Activated naive CD4-positive, alpha-beta T cell treated with anti-CD3 and anti-CD28 coated beads for 36 hours (primary cell): Measurements from ENCODE around the gene CCDC178. TPM values are rescaled to one million over a fixed set of nuclear protein-coding genes. Genes with fewer than 3 reads are reported as not detected.

Experiments
- CTCF ChIA-PET: fragments of 350-600 bp; sonication (Branson Sonifier 250); formaldehyde crosslinking; loops from one replicate; lab custom pipeline; 2021; ENCODE audit warnings: antibody characterized with exemption; lab: Charles Lee
- DNase-seq: peaks from one replicate; pipeline ENCODE4 v3.0.0-alpha.2; 2020
- H3K27ac Mint-ChIP-seq: one replicate; pipeline ENCODE4 v1.8.0; 2021; ENCODE audit warnings: mild to moderate bottlenecking, mixed read lengths
- H3K27me3 Mint-ChIP-seq: one replicate; pipeline ENCODE4 v1.8.0; 2021; ENCODE audit warnings: low read depth, mixed read lengths
- H3K36me3 Mint-ChIP-seq: one replicate; pipeline ENCODE4 v1.8.0; 2021; ENCODE audit warnings: low read depth, mixed read lengths
- H3K4me1 Mint-ChIP-seq: one replicate; pipeline ENCODE4 v1.8.0; 2021; ENCODE audit warnings: low read depth, mixed read lengths
- H3K4me3 Mint-ChIP-seq: one replicate; pipeline ENCODE4 v1.8.0; 2021; ENCODE audit warnings: mild to moderate bottlenecking, moderate library complexity, mixed read lengths
- H3K9me3 Mint-ChIP-seq: one replicate; pipeline ENCODE4 v1.8.0; 2021; ENCODE audit warnings: mixed read lengths
- intact Hi-C: fragments of 100-400 bp; cut with micrococcal nuclease; formaldehyde crosslinking; loops from one replicate; pipeline ENCODE4 v1.15.1; 2023
- total RNA-seq, 2 experiments: library from RNA; stranded (reverse); gene quantifications; one replicate each; pipeline ENCODE4 v1.2.3, GENCODE V29; 2021

The CCDC178 gene
- total RNA-seq, 2 experiments from 2014 or later = not detected

DNA sequence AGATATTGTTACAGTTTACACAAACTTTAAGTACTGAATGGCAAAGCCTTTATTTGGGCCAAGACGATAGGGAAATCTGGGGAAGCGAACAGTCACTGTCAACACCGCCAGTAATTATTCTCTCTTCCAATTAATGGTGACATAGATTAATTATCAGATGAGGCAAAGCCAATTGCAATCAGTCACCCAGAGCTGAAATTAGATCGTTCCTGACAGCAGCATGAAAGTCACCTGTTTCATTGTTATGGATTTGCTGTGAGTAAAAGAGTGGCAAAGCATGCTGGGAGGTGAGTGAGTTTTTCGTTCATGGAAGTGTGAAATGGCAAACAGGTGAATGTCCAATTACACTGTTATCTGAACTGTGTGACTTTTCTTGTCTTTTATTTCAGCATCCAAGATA is 502.9 kb downstream of the CCDC178 start:
- Mint-ChIP-seq H3K27me3 (no peaks in the 10 kb centered on the region), H3K9me3 (no peaks in the 10 kb centered on the region), H3K4me3 (no peak overlapping the region), H3K4me1 (no peaks in the 10 kb centered on the region), H3K36me3 (no peaks in the 10 kb centered on the region), H3K27ac (no peak overlapping the region)
- intact Hi-C loops = no loop called here
- CTCF ChIA-PET = no interaction called here
- DNase-seq = no peak

DNA sequence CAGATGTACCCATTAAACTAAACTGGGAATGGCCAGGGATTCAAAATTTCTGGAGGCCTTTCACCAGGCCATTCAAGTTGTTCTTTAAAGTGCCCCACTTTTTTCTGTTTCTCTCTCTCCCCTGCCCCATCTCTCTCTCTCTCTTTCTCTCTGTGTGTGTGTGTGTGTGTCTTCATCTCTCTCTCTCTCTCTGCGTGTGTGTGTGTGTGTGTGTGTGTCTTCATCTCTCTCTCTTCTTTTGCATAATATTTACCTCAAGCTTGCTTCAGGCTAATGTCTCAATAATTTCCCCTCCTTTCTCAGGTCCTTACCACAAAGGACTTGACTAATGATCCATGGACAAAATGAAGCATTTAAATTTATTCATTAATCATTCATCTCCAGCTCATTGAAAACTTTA is 503.5 kb downstream of the CCDC178 start:
- H3K27ac Mint-ChIP-seq = no peak overlapping the region
- intact Hi-C loops = no loop called here
- no peaks in the 10 kb centered on the region for H3K9me3 Mint-ChIP-seq
- no peaks in the 10 kb centered on the region for H3K4me1 Mint-ChIP-seq
- no peaks in the 10 kb centered on the region for H3K36me3 Mint-ChIP-seq
- CTCF ChIA-PET = no interaction called here
- H3K4me3 Mint-ChIP-seq = no peak overlapping the region
- DNase-seq = no peak
- H3K27me3 Mint-ChIP-seq = no peaks in the 10 kb centered on the region

DNA sequence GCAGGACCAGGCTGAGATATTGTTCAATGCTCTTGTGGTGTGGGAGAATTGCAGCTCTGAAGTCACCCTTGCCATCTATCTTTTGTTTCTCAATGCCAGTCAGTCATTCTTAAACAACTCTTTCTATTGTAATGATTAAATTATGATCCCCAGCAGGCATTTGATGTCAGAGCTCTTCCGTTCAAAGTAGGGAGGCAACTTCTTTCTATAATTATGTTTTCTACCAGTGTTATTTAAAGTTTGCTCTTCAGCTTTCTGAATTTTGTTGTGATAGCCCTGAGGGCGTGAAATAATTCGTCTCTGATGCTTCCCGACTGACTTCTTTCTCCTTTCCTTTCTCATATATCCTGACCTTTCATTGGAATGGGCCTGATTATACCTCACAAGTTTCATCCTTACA is 506.3 kb downstream of the CCDC178 start:
- Mint-ChIP-seq H3K4me3 (no peak overlapping the region), H3K4me1 (no peaks in the 10 kb centered on the region), H3K27me3 (no peaks in the 10 kb centered on the region), H3K9me3 (no peaks in the 10 kb centered on the region), H3K36me3 (no peaks in the 10 kb centered on the region), H3K27ac (no peak overlapping the region)
- intact Hi-C loops = no loop called here
- no peak for DNase-seq
- CTCF ChIA-PET = no interaction called here

DNA sequence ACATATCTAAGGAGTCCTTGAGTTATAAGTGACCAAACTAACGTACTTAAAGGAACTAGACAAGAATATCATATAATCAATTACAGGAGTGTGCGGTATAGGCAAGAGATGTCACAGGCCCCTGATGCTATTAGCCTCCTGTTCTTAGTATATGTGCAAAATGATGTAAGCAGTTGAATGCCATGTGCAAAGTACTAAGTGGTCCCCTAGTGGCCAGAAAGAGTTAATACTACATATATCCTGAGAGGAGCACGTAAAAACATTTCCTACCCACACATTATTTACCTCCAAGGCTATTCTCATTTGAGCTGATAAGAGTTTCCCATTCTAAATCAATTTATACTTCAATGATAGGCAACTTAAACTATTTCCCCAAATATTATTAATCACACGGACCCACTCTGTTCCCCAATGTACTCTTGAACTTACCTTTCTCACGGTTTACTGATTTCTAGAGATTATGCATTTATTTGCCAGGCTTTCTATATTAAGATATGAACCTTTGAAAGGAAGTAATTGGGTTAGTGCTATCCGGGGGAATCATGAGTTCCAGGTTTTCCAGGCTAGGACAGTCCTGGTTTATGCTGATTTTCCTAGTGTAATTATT is 509.7 kb downstream of the CCDC178 start:
- H3K4me1 Mint-ChIP-seq = no peaks in the 10 kb centered on the region

DNA sequence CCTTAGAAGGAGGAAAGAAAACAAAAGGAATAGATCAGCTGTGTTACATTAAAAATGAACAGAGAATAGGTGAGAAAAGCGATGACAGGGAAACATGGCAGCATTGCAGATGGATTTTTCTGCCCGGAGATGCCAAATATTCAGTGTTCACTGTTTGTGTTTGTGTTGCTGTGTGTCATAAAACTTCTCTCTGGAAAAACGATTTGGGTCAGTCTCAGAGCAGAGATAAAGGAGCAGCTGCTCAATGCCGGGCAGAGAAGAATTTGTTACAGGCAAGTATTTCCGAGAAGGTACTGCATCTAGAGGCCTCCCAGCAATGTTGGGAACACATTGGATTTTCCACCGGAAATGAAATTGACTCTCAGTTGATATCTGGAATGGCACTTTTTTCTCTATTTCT is 511.3 kb downstream of the CCDC178 start:
- no peaks in the 10 kb centered on the region for H3K4me1 Mint-ChIP-seq
- no peaks in the 10 kb centered on the region for H3K9me3 Mint-ChIP-seq
- DNase-seq = no peak
- no peaks in the 10 kb centered on the region for H3K27me3 Mint-ChIP-seq
- no peak overlapping the region for H3K27ac Mint-ChIP-seq
- intact Hi-C loops = no loop called here
- H3K36me3 Mint-ChIP-seq = no peaks in the 10 kb centered on the region
- H3K4me3 Mint-ChIP-seq = no peak overlapping the region
- CTCF ChIA-PET = interaction anchor here (0.6 to 0.7 kb wide), 2 partner anchors 25 to 28 kb away, joined by 3 read pairs; no protein-coding TSS in a partner anchor

More for the DNA sequence above, 509.7 kb downstream of the CCDC178 start:
- DNase-seq = no peak
- H3K27ac Mint-ChIP-seq = no peak overlapping the region
- CTCF ChIA-PET = no interaction called here
- intact Hi-C loops = loop anchor here (1.0 kb wide), 1 partner anchor 216 kb away; no protein-coding TSS in a partner anchor
- no peaks in the 10 kb centered on the region for H3K36me3 Mint-ChIP-seq
- no peak overlapping the region for H3K4me3 Mint-ChIP-seq
- no peaks in the 10 kb centered on the region for H3K27me3 Mint-ChIP-seq
- H3K9me3 Mint-ChIP-seq = no peaks in the 10 kb centered on the region

DNA sequence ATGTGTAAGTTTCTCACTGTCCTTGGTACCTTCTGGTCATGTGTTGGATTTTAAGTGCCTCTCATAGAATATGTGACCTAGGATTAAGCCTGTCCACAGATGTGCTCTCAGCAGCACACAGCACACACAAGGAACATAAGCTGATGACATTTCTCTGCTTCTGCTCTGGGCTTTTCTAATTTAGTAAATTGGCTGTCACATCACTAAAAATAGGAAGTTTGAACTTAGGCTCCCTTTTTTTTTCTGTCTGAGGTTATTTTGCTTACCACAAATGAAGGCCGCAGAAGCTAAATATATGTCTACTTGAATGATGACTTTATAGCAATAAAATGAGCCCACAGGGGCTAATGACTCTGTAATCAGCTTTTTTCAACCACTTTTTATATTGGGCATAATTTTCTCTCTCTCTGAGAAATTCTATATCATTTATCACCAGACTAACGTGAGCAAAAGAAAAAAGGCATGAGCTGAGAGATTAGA is 517.5 kb downstream of the CCDC178 start:
- CTCF ChIA-PET = no interaction called here
- H3K4me1 Mint-ChIP-seq = no peaks in the 10 kb centered on the region
- no peak overlapping the region for H3K4me3 Mint-ChIP-seq
- H3K27ac Mint-ChIP-seq = no peak overlapping the region
- no peak for DNase-seq
- no peaks in the 10 kb centered on the region for H3K27me3 Mint-ChIP-seq
- H3K9me3 Mint-ChIP-seq = no peaks in the 10 kb centered on the region
- H3K36me3 Mint-ChIP-seq = no peaks in the 10 kb centered on the region
- intact Hi-C loops = no loop called here

DNA sequence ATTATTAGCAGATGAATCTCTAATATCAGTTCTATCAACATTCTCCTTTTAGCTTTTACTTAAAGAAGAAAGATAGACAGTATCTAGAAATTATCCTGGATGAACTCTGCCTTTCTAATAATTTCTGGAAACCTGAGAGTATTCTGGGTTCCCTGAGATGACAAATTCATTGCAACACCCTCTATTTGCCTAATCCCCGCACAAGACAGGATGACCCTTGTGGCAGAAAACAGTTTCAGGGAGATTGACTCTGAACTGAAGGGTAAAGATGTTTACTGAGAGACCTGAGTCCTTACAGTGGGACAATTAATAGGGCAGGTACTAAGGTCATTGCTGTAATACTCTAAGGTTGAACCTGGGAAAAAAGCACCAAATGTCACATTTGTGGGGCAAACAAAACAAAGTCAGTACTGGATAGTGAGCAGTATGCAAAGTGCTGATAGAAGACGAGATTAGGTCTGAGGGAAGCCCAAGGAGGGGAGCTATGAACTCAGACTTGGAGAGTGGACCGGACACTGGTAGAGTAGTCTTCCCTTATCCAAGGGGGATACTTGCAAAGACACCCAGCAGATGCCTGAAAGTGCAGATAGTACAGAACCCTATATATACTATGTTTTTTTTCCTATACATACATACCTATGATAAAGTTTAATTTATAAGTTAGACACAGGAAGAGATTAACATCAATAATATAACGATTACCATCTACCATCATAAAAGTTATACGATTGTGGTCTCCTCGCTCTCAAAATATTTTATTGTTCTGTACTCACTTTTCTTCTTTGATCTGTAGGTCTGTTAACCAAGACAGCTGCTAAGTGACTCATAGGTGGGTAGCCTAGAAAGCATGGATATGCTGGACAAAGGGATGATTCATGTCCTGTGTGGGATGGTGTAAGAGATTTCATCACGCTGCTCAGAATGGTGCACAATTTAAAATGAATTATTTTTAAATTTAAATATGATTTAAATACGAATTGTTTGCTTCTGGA is 519.4 kb downstream of the CCDC178 start:
- H3K27me3 Mint-ChIP-seq = peaks cover 1% of the 10 kb centered on the region
- no peak overlapping the region for H3K27ac Mint-ChIP-seq
- H3K4me3 Mint-ChIP-seq = no peak overlapping the region
- no peak for DNase-seq
- H3K36me3 Mint-ChIP-seq = no peaks in the 10 kb centered on the region
- intact Hi-C loops = loop anchor here (1.0 kb wide), 1 partner anchor 207 kb away; no protein-coding TSS in a partner anchor
- H3K4me1 Mint-ChIP-seq = no peaks in the 10 kb centered on the region
- no peaks in the 10 kb centered on the region for H3K9me3 Mint-ChIP-seq
- CTCF ChIA-PET = no interaction called here

DNA sequence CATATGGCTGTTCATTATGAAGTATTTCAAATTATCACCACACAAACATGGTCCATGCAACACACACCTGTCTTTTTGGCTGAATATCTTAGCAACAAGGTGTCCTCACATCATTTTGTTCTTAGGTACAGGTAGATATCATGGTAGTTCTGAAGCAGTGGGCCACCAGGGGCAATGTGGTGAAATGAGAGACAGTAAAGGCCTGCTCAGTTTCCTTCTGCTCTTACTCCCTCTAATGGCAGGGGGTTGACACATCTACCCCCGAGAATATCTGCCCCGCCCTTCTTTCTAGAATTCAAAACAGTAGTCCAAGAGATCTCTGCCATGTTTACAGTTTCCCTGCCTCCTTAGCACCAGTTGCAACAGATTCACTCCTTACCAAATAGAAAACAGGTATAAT is 520.7 kb downstream of the CCDC178 start:
- H3K36me3 Mint-ChIP-seq = no peaks in the 10 kb centered on the region
- no peak overlapping the region for H3K27ac Mint-ChIP-seq
- no peak for DNase-seq
- no peak overlapping the region for H3K4me3 Mint-ChIP-seq
- intact Hi-C loops = loop anchor here (1.0 kb wide), 1 partner anchor 205 kb away; no protein-coding TSS in a partner anchor
- CTCF ChIA-PET = no interaction called here
- no peaks in the 10 kb centered on the region for H3K4me1 Mint-ChIP-seq
- H3K27me3 Mint-ChIP-seq = peaks cover 1% of the 10 kb centered on the region
- H3K9me3 Mint-ChIP-seq = no peaks in the 10 kb centered on the region

DNA sequence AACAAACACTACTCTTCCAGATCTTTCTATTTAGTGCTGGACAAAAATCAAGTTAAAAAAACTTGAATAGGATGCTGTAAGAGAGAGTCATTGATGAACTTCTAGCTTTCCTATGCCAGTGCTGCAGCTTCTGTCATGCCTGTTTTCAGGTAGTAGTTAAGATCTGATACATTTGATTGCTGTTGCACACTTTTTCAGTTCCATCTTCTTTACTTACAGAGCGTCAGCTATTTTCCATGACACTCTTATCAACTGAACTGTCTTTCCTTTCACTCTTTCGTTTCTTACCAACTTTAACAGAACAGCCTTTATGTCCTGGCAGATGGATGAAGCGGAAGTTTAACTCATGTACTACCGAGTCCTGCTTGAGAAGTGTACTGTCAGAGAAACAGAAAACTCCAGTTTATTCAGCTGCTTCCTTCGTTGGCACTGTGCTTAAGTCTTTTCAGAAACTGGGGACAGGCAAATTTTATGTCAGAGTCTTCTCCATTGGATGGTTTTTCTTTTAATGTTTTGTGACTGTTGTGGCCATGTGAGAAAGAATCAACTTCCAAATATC is 521.8 kb downstream of the CCDC178 start:
- no peaks in the 10 kb centered on the region for H3K9me3 Mint-ChIP-seq
- CTCF ChIA-PET = no interaction called here
- no peaks in the 10 kb centered on the region for H3K36me3 Mint-ChIP-seq
- H3K27me3 Mint-ChIP-seq = peaks cover 1% of the 10 kb centered on the region
- no peak for DNase-seq
- H3K4me3 Mint-ChIP-seq = no peak overlapping the region
- no peaks in the 10 kb centered on the region for H3K4me1 Mint-ChIP-seq
- no peak overlapping the region for H3K27ac Mint-ChIP-seq
- intact Hi-C loops = no loop called here

DNA sequence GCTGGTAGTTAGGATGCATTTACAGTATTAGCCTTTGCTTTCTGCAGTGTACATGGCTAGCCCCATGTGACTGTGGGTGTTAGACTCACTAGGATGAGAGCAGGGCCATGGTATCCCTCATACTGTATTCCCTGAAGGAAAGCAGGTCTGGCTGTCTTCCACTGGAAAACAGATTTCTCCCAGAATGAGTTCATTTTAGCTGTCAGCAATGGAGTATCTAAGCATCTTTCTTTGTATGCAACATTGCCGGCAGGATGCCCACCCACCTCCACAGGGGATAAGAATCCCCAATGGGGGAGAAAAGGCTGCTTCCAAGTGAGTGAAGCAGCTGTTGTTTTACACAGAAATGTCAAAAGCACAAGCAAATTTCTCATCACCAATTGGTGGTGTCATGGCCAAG is 525.0 kb downstream of the CCDC178 start:
- Mint-ChIP-seq H3K36me3 (no peaks in the 10 kb centered on the region), H3K4me1 (no peaks in the 10 kb centered on the region), H3K4me3 (no peak overlapping the region), H3K27ac (no peak overlapping the region), H3K27me3 (peaks cover 4% of the 10 kb centered on the region), H3K9me3 (peaks cover 3% of the 10 kb centered on the region)
- intact Hi-C loops = no loop called here
- no peak for DNase-seq
- CTCF ChIA-PET = interaction anchor here (0.6 kb wide), 1 partner anchor 114 kb away, joined by 4 read pairs; no protein-coding TSS in a partner anchor

DNA sequence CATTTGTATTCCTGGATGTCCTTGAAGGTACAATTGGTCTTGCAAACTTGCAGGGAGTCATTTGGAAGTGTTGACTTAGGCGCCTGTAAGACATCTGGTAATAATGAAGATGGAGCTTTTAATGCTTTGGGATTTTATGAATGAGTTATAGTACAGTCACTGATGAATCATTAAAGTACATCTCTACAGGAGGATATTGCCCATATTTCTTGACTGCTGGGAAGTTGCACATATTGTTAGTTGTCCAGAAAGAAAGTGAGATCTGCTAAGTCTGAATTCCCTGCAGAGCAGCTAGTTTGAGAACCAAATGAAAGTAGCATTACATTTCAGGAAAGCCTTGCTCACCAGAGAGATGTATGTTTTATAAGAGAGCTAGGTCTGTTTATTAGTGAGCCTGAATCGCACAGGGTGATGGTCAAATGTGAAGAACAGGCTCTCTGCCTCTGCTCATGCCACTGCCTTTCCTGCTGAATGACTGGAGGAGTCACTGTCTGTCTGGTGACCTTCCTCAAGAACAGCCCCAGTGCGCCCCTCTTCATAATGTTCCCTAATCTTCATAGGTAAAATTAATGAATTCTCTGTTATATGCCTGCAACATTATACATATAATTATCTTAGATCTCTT is 528.7 kb downstream of the CCDC178 start:
- DNase-seq = no peak
- H3K36me3 Mint-ChIP-seq = no peaks in the 10 kb centered on the region
- intact Hi-C loops = no loop called here
- no peak overlapping the region for H3K4me3 Mint-ChIP-seq
- peaks cover 3% of the 10 kb centered on the region for H3K9me3 Mint-ChIP-seq
- H3K27me3 Mint-ChIP-seq = peaks cover 2% of the 10 kb centered on the region
- no peaks in the 10 kb centered on the region for H3K4me1 Mint-ChIP-seq
- H3K27ac Mint-ChIP-seq = no peak overlapping the region
- CTCF ChIA-PET = no interaction called here
